Effector CD8-positive, alpha-beta T cell (primary cell): ENCODE results near the gene ICAM4.
A peak's percentile ranks its signal among the peaks of the same experiment; 100 is the strongest.

Experiments
- DNase-seq: peaks from one replicate; lab custom pipeline; 2025; lab: John Stamatoyannopoulos, UW

Gene ICAM4

DNA sequence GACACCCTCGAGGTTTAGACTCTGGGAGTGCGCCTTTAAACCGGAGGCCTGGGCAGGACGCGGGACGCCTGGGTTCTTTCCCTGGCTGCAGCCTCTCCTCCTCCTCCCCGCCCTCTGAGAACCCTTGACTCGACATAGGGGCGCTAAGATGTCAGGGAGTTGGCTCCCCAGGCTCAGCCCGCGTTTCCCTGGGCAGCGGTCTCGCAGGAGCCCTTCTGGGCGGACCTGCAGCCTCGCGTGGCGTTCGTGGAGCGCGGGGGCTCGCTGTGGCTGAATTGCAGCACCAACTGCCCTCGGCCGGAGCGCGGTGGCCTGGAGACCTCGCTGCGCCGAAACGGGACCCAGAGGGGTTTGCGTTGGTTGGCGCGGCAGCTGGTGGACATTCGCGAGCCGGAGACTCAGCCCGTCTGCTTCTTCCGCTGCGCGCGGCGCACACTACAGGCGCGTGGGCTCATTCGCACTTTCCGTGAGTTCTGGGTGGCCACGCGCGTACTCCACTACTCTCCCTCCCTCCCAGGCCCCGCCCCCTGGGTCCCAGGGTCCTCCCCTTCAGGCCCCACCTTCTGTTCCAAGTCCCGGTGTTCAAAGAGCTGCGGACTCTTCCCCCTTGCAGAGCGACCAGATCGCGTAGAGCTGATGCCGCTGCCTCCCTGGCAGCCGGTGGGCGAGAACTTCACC lies 4.3 kb downstream of the ICAM4 start:
- peak; percentile 33 for DNase-seq

DNA sequence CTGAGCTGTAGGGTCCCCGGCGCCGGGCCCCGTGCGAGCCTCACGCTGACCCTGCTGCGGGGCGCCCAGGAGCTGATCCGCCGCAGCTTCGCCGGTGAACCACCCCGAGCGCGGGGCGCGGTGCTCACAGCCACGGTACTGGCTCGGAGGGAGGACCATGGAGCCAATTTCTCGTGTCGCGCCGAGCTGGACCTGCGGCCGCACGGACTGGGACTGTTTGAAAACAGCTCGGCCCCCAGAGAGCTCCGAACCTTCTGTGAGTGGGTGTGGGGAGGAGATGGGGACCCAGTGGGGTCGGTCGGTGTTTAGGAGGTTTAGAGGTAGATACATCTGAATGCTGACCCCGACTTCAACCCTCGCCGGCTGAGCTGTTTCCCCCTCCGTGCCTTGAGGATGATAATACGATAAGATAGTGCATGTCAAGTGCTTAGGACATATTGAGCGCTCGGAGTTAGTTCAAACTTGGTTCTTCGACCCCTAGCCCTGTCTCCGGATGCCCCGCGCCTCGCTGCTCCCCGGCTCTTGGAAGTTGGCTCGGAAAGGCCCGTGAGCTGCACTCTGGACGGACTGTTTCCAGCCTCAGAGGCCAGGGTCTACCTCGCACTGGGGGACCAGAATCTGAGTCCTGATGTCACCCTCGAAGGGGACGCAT lies 4.9 kb downstream of the ICAM4 start:
- no peak for DNase-seq

DNA sequence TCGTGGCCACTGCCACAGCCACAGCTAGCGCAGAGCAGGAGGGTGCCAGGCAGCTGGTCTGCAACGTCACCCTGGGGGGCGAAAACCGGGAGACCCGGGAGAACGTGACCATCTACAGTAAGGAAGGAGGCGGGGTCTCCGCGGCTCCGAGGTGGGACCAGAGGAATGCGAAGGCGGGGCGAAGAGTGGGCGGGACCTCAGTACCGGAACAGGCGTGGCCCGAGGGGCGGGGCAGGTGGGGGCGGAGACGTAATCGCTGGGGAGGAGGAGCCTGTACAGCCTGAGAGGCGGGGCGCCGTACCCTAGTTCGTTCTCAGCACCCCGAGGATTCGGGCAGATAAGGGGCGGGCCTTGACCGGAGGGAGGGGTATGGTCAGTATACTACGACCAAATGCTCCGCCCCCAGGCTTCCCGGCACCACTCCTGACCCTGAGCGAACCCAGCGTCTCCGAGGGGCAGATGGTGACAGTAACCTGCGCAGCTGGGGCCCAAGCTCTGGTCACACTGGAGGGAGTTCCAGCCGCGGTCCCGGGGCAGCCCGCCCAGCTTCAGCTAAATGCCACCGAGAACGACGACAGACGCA lies 5.5 kb downstream of the ICAM4 start:
- DNase-seq = peak; percentile 57

DNA sequence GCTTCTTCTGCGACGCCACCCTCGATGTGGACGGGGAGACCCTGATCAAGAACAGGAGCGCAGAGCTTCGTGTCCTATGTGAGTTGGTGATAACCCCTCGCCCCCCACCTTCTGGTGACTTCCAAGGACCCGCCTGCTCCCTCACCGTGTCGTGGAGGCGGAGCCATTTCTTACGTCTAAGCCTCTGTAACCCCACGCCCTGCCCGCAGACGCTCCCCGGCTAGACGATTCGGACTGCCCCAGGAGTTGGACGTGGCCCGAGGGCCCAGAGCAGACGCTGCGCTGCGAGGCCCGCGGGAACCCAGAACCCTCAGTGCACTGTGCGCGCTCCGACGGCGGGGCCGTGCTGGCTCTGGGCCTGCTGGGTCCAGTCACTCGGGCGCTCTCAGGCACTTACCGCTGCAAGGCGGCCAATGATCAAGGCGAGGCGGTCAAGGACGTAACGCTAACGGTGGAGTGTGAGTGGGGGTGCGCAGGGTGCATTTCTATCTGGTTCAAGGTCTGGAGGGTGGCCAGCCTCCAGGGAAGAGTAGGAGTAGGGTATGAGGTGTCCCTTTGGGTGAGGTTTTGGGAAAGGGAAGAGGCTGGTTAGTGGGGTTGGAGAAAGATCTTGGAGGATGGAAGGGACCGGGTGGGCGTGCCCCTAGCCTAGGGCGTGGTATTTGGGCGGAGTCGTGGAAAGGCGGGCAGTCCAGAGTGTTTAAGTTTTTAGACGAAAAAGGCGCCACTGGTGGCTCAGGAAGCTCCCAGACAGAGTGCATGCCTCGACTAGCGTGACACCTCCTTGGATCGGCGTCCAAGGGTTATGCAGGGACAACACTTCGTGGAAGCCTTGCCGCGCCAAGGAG lies 6.3 kb downstream of the ICAM4 start:
- DNase-seq = no peak

DNA sequence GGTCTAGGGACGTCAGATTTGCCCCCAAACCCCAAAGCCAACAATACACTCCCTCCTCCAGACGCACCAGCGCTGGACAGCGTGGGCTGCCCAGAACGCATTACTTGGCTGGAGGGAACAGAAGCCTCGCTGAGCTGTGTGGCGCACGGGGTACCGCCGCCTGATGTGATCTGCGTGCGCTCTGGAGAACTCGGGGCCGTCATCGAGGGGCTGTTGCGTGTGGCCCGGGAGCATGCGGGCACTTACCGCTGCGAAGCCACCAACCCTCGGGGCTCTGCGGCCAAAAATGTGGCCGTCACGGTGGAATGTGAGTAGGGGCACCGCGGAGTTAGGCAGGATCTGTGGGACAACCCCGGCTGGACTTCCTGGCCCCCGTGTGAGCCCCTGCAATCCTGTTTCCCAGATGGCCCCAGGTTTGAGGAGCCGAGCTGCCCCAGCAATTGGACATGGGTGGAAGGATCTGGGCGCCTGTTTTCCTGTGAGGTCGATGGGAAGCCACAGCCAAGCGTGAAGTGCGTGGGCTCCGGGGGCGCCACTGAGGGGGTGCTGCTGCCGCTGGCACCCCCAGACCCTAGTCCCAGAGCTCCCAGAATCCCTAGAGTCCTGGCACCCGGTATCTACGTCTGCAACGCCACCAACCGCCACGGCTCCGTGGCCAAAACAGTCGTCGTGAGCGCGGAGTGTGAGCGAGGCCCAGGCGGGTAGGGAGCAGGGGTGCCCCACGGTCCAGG lies 7.0 kb downstream of the ICAM4 start:
- DNase-seq = no peak

DNA sequence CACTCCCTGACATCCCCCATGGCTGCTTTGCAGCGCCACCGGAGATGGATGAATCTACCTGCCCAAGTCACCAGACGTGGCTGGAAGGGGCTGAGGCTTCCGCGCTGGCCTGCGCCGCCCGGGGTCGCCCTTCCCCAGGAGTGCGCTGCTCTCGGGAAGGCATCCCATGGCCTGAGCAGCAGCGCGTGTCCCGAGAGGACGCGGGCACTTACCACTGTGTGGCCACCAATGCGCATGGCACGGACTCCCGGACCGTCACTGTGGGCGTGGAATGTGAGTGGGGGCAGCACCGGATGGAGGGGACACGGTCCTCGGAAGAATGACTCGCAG lies 7.6 kb downstream of the ICAM4 start:
- DNase-seq = no peak

DNA sequence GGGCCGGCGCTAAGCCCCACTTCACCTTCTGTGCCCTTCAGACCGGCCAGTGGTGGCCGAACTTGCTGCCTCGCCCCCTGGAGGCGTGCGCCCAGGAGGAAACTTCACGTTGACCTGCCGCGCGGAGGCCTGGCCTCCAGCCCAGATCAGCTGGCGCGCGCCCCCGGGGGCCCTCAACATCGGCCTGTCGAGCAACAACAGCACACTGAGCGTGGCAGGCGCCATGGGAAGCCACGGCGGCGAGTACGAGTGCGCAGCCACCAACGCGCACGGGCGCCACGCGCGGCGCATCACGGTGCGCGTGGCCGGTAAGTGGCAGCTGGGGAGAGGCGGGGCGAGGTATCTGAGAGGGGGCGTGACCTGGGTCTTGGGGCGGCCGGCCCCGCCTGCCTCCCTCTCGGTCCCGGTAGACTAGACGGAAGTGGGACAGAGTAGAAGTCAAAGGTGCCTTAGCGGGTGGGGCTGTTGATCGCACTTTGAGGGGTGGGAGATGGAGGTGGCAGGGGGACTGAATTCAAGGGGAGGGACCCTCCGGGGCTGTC lies 8.6 kb downstream of the ICAM4 start:
- peak; percentile 41 for DNase-seq

DNA sequence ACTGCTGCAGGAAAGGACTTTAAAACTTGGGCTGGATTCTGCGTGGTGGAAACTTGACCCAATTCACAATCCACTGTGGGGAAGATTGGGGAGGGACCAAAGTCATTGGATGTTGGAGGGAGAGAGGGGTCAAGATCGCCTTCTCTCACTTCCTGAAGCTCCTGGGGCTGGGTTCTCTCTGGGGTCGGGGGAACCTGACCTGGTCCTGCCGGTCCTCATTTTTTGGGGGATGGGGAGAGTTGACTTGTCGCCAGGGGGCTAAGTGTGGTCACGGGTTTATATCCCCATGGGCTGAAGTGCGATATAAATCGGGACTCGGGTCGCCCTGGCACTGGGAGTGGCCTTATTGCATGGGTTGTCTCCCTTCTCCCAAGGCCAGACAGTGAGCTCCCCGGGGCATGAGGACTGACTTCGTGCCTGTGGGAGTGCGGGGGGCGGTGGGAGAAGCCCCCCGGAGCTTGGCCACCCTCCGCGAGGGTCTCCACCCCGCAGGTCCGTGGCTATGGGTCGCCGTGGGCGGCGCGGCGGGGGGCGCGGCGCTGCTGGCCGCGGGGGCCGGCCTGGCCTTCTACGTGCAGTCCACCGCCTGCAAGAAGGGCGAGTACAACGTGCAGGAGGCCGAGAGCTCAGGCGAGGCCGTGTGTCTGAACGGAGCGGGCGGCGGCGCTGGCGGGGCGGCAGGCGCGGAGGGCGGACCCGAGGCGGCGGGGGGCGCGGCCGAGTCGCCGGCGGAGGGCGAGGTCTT lies 9.3 kb downstream of the ICAM4 start:
- no peak for DNase-seq

DNA sequence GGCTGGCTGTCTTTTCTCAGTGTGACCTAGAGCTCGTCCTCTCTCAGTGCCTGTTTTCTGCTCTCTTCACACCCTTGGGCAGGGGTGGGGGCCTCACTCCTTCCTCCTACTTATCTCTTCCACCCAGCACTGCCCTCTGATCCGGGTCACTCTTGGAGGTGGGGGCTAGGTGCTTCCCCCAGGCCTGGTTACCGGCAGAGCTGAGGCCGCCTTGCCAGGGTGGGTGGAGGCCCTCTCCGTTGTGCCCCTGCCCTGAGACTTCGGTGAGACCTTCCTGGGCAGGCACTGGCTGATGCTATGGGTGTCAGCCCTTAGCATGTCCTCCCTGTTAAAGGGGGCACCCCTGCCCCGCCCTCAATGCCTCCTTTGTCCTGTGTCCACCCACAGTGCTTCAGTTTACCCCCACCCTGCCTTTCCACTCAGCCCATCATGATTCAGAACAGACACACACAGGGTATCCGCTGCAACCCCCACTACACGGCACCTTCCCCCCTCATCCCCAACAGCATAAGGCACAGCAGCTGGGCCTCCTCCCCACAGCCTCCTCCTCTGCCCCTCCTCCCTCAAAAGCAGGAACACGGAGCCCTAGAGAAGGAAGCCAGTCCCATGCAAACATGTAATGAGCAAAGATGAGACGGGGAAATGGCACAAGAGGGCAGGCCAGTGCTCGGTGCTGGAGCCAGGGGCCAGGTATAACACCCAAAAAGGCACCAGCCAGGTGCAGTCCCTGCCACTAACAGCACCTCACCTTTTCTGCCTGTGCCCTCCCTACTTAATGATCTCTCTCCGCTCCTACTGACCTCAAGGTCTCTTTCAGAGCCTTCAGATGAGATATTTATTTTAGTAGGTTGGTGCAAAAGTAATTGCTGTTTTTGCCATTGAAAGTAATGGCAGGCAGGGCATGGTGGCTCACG lies 13.0 kb downstream of the ICAM4 start:
- no peak for DNase-seq

DNA sequence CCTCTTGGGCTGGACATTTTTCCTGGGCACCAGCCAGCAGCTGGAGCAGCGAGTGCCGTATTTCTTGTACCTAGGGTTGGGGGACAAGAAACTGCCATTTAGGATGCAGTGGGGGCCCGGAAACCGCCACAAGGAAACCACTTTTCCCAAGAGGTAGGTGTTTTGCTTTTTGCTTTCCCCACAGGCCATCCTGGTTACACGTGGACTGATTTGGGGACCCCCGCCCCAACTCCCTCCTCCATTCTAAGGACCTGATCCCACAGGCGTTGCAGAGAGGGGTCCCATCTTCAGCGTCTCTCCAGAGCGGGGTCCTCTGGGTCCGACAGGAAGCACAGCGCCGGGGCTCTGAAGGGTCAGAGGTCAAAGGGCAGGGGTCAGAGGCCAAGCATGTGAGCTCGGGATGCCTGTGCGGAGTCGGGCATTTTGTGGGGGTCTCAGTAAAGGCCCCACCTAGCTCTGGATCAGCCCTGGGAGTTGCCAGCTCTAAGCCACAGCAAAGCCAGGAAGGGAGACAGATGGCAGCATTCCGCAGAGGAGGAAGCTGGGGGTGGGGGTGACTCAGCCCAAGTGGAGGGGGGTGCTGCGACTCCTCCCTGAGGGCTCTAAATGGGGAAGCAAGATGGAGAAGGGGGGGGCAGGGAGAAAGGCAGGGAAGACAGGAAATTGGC lies 18.5 kb downstream of the ICAM4 start:
- DNase-seq = no peak

DNA sequence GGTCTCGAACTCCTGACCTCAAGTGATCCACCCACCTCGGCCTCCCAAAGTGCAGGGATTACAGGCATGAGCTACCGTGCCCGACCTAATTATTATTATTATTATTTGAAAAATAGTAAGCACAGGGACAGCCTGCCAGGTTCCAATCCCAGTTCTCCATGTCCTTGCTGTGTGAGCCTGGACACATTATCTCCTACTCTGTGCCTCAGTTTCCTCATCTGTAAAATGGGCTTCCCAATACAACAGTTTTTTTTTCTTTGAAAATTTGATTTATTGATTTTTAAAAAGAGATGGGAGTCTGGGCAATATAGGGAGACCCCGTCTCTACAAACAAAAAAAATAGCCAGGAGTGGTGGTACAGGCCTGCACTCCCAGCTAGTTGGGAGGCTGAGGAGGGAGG lies 19.6 kb downstream of the ICAM4 start:
- no peak for DNase-seq

DNA sequence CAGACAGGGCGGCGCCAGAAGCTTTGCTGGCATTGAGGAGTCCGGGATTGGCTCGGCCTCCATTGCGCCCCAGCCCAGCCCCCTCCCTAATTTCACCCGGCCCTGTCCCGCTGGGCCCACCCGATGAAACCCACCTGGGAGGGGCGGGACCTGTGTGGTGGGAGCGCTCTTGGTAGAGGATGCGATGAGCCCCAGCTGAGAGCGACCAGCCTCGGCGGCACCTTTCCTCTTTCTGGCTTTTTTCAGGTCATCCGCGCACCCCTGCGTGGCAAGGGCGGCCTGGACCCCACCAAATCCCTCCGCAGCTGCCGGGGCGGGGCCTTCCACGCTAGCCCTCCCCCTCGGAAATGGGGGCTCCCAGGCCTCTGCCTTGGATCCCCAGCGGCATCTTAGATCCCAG lies 22.7 kb downstream of the ICAM4 start, which contains the start of gene ZGLP1:
TSS of gene ZGLP1 (minus strand) at position 393 of the 400 bp plus-strand sequence.
- no peak for DNase-seq

DNA sequence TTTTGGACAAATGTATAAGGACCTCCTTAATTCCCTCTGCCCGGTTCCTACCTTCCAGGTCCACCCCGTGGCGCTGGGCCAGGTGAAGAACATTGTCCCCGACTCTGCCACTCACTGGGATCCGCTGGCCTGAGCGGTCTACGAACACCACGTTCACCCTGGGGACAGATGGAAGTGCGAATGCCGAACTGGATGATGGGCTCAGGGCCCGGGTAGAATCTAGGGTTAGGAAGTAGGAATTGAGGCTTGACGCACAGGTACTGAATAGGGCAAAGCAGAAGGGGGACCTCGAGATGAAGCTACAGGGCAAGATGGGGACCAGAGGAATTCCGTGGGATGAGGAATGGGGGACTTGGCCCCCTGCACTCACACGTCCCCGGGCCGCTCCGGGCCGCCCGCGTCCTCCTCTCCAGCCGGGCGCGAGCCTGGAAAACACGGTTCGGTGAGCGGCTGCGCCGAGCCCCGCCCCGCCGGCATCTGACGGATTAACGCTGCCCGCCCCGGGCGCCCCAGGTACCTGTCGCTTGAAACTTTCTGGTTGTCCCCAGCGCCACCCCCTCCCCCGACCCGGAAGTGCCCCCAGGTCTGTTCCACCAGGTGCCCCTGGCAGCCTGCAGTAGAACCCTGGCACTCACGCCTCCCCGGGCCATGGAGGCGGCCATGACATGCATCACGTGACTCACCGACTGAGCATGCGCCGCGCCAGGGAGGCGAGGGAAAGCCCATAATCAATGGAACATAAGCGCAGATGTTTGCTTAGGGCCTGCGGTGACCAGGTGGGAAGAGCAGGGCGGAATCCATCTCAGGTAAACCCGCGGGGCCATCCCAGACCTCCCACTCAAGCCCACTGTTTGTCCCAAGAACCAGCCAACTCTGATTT lies 28.8 kb downstream of the ICAM4 start, which contains the start of gene FDX2:
TSS of gene FDX2 (minus strand) at position 681 of the 880 bp plus-strand sequence. CDS start at position 662, 19 bp downstream.
- peak; percentile 92 for DNase-seq

DNA sequence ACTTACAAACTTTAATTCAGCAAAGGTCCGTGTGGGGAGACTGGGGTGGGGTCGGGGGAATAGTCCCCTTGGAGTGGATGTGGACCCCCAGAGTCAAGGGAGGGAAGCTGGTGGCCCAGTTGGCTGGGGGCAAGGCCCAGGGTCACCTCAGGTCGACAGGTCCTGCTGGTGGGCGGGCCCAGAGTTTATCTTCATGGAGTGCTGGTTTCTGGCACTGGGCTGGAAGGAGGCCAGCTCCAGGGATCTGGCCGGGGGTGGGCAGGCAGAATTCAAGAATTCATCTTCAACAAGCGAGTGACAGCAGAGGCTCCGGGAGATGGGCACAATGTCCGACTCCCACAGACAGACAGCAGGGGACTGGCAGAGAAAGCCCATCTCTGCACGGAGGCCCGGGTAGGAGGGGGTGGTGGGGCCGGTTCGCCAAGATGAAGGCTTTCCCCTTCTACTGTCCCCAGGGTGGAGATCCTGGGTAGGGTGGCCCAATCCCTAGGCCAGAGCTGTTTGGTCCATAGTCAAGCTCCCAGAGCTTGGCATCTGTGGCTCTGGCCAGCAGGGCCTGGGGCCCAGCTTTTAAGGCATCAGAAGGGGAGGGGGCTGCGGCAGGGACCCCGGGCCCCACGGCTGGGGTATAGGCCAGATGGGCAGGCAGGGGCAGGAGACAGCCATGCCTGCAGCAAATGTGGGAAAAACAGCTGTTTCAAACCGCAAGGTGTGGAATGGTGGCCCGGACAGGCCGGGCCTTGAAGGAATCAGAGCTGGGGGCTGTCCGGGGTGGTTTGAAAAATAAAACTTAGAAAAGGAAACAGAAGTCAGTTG lies 29.7 kb downstream of the ICAM4 start:
- DNase-seq = no peak

DNA sequence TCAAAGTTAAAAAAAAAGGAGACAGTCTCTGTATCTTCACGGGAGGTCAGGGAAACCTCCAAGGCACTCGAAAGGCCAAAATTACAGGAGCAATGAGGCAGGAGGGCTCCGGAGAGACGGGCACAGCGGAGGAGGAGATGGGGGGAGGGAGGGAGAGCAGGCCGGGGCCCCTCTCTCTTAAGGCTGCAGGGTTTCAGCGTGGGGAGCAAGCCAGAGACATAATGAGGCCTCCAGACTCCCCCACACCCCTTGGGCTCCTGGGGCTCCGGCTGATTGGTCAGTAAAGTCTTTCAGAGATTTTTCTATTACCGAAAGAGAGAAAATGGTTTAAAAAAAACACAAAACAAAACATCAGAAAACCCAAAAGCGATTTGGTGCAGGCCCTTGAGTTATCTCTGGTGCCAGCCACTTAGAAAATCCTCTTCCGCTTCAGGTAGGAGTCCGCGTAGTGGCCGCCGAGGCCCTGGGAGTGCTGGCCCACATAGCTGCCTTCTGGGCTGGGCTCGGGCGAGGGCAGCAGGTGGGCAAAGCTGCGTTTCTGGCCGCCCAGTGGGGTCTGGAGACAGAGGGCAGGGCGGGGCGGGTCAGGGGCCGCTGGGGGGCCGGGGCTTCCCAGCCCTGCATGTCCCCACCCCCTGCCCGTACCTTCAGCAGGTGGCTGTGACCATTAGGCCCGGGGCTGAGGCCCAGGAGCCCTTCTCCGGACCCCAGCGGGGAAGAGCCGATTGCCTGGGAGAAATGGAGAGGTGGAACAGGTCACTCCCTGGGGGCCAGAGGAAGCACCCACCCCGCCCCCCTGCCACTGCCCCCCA lies 30.5 kb downstream of the ICAM4 start:
- no peak for DNase-seq

DNA sequence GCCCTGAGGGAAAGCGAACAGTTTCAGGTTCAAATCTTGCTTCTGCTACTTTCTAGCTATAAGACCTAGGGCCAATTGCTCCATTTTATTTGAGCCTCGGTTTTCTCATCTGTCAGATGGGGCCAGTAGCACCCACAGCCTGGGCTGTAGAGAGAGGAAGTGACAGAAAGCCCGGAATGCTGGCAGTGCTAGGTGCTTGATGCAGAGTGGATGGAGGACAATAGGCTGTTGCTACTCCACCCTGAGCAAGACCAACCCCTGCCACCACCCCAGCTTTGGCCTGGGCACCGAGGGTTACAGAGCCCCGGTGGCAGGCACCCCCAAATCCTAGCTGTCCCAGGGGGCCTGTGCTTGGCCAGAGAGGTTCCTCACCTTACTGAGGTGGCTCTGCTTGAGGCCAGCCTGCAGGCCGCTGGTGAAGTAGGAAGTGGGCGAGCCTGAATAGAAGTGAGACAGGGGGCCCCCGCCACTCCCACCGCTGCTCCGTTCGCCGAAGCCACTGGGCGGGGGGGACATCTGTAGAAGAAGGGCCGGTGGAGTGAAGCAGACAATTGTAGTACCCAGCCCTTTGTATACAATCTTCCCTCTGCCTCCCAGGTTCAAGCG lies 31.2 kb downstream of the ICAM4 start:
- no peak for DNase-seq
